Esophagus squamous epithelium (tissue), 4 donors: Measurements from ENCODE around the gene TSPAN9.

Experiments
- CTCF ChIP-seq, 6 experiments: fragments of 450-650 bp in 4 of 6; fragments of 200-600 bp in 2 of 6; sonication (generic) in 2 of 6; IDR thresholded peaks; one replicate each; pipeline ENCODE4 v1.5.1; 2016 to 2019; ENCODE audit warnings: antibody characterized with exemption in 6 of 6, mild to moderate bottlenecking in 4 of 6, moderate library complexity in 4 of 6
- POLR2A ChIP-seq, 4 donors: fragments of 450-650 bp; IDR thresholded peaks; one replicate each; pipeline ENCODE4 v1.6.1; 2017; ENCODE audit warnings: antibody characterized with exemption in 4 of 4, mild to moderate bottlenecking in 4 of 4, moderate library complexity in 3 of 4

- TF ChIP-seq CTCF (IDR thresholded peaks at IDR 0.05) (no peak), POLR2A (IDR thresholded peaks at IDR 0.05) (no peak)
Measured at GRCh38 chr12:3083921-3084347, 6.8 kb downstream of the TSPAN9 start.
